B cell (primary cell): Measurements from ENCODE around the gene ZMIZ1.

Experiments
- CTCF ChIP-seq: fragments of 200-600 bp; IDR thresholded peaks from one replicate; pipeline ENCODE4 v1.8.0; 2022; ENCODE audit warnings: antibody characterized with exemption, mild to moderate bottlenecking
- EZH2 ChIP-seq: IDR thresholded peaks from 2 replicates; pipeline ENCODE4 v1.6.1; 2012; ENCODE audit warnings: borderline replicate concordance, low read depth, mild to moderate bottlenecking, moderate library complexity, low read length; ENCODE audit not compliant: insufficient read depth, poor library complexity, severe bottlenecking

- TF ChIP-seq CTCF, result no peak
- no peak for TF ChIP-seq EZH2
Measured at GRCh38 chr10:79247373-79248137, 178.8 kb downstream of the ZMIZ1 start.
